ENCODE results near the gene ATP13A2.
"Not testable (repeated sequence)": the region's sequence is repeated elsewhere in the genome, so short reads cannot be mapped to it uniquely, and the experiment has no call there.

DNA sequence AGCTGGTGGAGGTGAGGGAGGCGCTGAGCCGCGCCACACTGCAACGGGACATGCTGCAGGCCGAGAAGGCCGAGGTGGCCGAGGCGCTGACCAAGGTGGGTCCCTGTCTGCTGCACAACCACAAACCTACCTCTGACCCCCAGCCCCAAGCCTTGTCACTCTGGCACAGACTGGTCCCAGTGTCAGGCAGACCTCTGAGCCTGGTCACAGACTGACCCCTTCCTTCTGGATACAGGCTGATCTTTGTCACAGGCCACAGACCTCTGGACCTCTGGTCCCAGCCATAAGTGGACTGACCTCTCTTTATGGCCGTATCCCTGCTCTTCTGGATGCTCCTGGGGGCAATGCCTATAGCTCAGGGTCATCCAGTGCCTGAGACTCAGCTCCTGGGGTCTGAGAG lies 66.2 kb downstream of the ATP13A2 start:
- TF ChIP-seq EZH2, EZH2phosphoT487 (IDR thresholded peaks at IDR 0.05): not testable (repeated sequence)
- TF ChIP-seq, protein P1, sequence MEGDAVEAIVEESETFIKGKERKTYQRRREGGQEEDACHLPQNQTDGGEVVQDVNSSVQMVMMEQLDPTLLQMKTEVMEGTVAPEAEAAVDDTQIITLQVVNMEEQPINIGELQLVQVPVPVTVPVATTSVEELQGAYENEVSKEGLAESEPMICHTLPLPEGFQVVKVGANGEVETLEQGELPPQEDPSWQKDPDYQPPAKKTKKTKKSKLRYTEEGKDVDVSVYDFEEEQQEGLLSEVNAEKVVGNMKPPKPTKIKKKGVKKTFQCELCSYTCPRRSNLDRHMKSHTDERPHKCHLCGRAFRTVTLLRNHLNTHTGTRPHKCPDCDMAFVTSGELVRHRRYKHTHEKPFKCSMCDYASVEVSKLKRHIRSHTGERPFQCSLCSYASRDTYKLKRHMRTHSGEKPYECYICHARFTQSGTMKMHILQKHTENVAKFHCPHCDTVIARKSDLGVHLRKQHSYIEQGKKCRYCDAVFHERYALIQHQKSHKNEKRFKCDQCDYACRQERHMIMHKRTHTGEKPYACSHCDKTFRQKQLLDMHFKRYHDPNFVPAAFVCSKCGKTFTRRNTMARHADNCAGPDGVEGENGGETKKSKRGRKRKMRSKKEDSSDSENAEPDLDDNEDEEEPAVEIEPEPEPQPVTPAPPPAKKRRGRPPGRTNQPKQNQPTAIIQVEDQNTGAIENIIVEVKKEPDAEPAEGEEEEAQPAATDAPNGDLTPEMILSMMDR (IDR thresholded peaks at IDR 0.05): not testable (repeated sequence)

All from neural progenitor cell (in vitro differentiated cells).